KMS-11 (cell line): ENCODE data around the gene TOB2.

ENCODE experiments used
- H2AFZ ChIP-seq: fragments of 200-600 bp; sonication (generic); 2 replicates; pipeline ENCODE4 v1.6.1; 2016; ENCODE audit warnings: antibody characterized with exemption, mixed run types, low read depth
- H3K27ac ChIP-seq: fragments of 200-600 bp; sonication (generic); 2 replicates; pipeline ENCODE4 v1.6.1; 2016; ENCODE audit warnings: mild to moderate bottlenecking, mixed run types
- H3K27me3 ChIP-seq: fragments of 200-600 bp; sonication (generic); 2 replicates; pipeline ENCODE4 v1.6.1; 2017; ENCODE audit warnings: mild to moderate bottlenecking, low read depth, mixed run types, moderate library complexity; ENCODE audit not compliant: insufficient read depth
- H3K36me3 ChIP-seq: fragments of 200-600 bp; sonication (generic); 2 replicates; pipeline ENCODE4 v1.6.1; 2017; ENCODE audit warnings: mild to moderate bottlenecking, mixed run types; ENCODE audit not compliant: insufficient read depth
- H3K4me1 ChIP-seq: fragments of 200-600 bp; sonication (generic); 2 replicates; pipeline ENCODE4 v1.6.1; 2016; ENCODE audit warnings: mild to moderate bottlenecking, low read depth, mixed run types; ENCODE audit not compliant: poor library complexity, severe bottlenecking
- H3K4me2 ChIP-seq: fragments of 200-600 bp; sonication (generic); 2 replicates; pipeline ENCODE4 v1.7.0; 2016; ENCODE audit warnings: mild to moderate bottlenecking, mixed run types
- H3K4me3 ChIP-seq: fragments of 200-600 bp; sonication (generic); IDR thresholded peaks from 2 replicates; pipeline ENCODE4 v1.6.1; 2017; ENCODE audit warnings: low read depth, low read length, mixed read lengths; ENCODE audit not compliant: insufficient read depth
- H3K79me2 ChIP-seq: fragments of 200-600 bp; sonication (generic); 2 replicates; pipeline ENCODE4 v1.6.1; 2016; ENCODE audit warnings: low read depth, mixed run types; ENCODE audit not compliant: insufficient read depth
- H3K9ac ChIP-seq: fragments of 200-600 bp; sonication (generic); 2 replicates; pipeline ENCODE4 v1.6.1; 2016; ENCODE audit warnings: mild to moderate bottlenecking, mixed run types
- H4K20me1 ChIP-seq: fragments of 200-600 bp; sonication (generic); 2 replicates; pipeline ENCODE4 v1.6.1; 2016; ENCODE audit warnings: mild to moderate bottlenecking, mixed run types; ENCODE audit not compliant: insufficient read depth
- TF ChIP-seq, protein P1 (sequence below): fragments of 200-600 bp; sonication (generic); conservative IDR thresholded peaks from 2 replicates; pipeline ENCODE4 v1.6.1; 2017; ENCODE audit warnings: low read depth, mild to moderate bottlenecking, antibody characterized with exemption, low read length, moderate library complexity, mixed read lengths

Gene TOB2

GRCh38 chr22:41397143-41397811 is 49.3 kb downstream of the TOB2 start:
- Histone ChIP-seq H3K27me3 (no peaks in the 10 kb centered on the region), H4K20me1 (no peaks in the 10 kb centered on the region), H2AFZ (no peak overlapping the region), H3K4me1 (peaks cover 14% of the 10 kb centered on the region), H3K4me2 (no peak overlapping the region), H3K4me3 (no peak overlapping the region), H3K79me2 (no peaks in the 10 kb centered on the region), H3K27ac (no peak overlapping the region), H3K36me3 (no peaks in the 10 kb centered on the region), H3K9ac (no peak overlapping the region)
- TF ChIP-seq, protein P1, sequence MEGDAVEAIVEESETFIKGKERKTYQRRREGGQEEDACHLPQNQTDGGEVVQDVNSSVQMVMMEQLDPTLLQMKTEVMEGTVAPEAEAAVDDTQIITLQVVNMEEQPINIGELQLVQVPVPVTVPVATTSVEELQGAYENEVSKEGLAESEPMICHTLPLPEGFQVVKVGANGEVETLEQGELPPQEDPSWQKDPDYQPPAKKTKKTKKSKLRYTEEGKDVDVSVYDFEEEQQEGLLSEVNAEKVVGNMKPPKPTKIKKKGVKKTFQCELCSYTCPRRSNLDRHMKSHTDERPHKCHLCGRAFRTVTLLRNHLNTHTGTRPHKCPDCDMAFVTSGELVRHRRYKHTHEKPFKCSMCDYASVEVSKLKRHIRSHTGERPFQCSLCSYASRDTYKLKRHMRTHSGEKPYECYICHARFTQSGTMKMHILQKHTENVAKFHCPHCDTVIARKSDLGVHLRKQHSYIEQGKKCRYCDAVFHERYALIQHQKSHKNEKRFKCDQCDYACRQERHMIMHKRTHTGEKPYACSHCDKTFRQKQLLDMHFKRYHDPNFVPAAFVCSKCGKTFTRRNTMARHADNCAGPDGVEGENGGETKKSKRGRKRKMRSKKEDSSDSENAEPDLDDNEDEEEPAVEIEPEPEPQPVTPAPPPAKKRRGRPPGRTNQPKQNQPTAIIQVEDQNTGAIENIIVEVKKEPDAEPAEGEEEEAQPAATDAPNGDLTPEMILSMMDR, result no peak

GRCh38 chr22:41395531-41396240 is 50.9 kb downstream of the TOB2 start:
- no peak overlapping the region for H3K27ac ChIP-seq
- no peak overlapping the region for H3K4me2 ChIP-seq
- H2AFZ ChIP-seq, result no peak overlapping the region
- H3K4me3 ChIP-seq, result no peak overlapping the region
- H3K36me3 ChIP-seq, result no peaks in the 10 kb centered on the region
- no peaks in the 10 kb centered on the region for H3K27me3 ChIP-seq
- no peaks in the 10 kb centered on the region for H3K79me2 ChIP-seq
- no peaks in the 10 kb centered on the region for H3K4me1 ChIP-seq
- H4K20me1 ChIP-seq, result no peaks in the 10 kb centered on the region
- no peak overlapping the region for H3K9ac ChIP-seq
- TF ChIP-seq, protein P1, result no peak

DNA sequence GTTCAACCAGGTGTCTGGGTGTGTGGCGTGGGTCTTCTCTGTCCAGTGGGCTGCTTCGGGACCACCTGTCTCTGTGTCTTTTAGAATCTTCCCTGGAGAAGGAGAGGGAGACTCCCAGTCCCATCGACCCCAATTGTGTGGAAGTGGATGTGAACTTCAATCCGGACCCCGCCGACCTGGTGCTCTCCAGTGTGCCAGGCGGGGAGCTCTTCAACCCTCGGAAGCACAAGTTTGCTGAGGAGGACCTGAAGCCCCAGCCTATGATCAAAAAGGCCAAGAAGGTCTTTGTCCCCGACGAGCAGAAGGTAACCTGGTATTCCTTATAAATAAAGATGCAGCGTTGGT is 52.6 kb downstream of the TOB2 start:
- no peaks in the 10 kb centered on the region for H3K27me3 ChIP-seq
- H3K4me3 ChIP-seq, result no peak overlapping the region
- no peak overlapping the region for H3K27ac ChIP-seq
- no peaks in the 10 kb centered on the region for H3K36me3 ChIP-seq
- no peak overlapping the region for H3K9ac ChIP-seq
- TF ChIP-seq, protein P1, result no peak
- no peak overlapping the region for H3K4me2 ChIP-seq
- H2AFZ ChIP-seq, result no peak overlapping the region
- H3K79me2 ChIP-seq, result no peaks in the 10 kb centered on the region
- H3K4me1 ChIP-seq, result no peaks in the 10 kb centered on the region
- no peaks in the 10 kb centered on the region for H4K20me1 ChIP-seq

GRCh38 chr22:41387341-41387740 is 59.3 kb downstream of the TOB2 start:
- H3K4me1 ChIP-seq, result peaks cover 9% of the 10 kb centered on the region
- H3K27ac ChIP-seq, result no peak overlapping the region
- H3K9ac ChIP-seq, result no peak overlapping the region
- H3K79me2 ChIP-seq, result no peaks in the 10 kb centered on the region
- no peak overlapping the region for H3K4me2 ChIP-seq
- no peaks in the 10 kb centered on the region for H3K27me3 ChIP-seq
- TF ChIP-seq, protein P1, result no peak
- H4K20me1 ChIP-seq, result no peaks in the 10 kb centered on the region
- H3K36me3 ChIP-seq, result no peaks in the 10 kb centered on the region
- H3K4me3 ChIP-seq, result no peak overlapping the region
- no peak overlapping the region for H2AFZ ChIP-seq
